B cell (primary cell): ENCODE measurements around the gene KIF3C. TPM values are rescaled to one million over a fixed set of nuclear protein-coding genes. Genes with fewer than 3 reads are reported as not detected.
A peak's percentile ranks its signal among the peaks of the same experiment; 100 is the strongest.

Experiments used
- ATAC-seq: fragments of 200-7000 bp; cut with Tn5 transposase; one replicate; pipeline ENCODE4 v1.10.0; 2021; ENCODE audit warnings: low read depth, mild to moderate bottlenecking, moderate number of reproducible peaks, moderate library complexity
- CTCF ChIA-PET: fragments of 350-600 bp; sonication (Branson Sonifier 250); formaldehyde crosslinking; loops from one replicate; lab custom pipeline; 2021; ENCODE audit warnings: antibody characterized with exemption, inconsistent platforms; lab: Charles Lee
- POLR2A ChIA-PET: fragments of 350-600 bp; sonication (Branson Sonifier 250); formaldehyde crosslinking; loops from one replicate; lab custom pipeline; 2021; ENCODE audit warnings: antibody characterized with exemption; lab: Charles Lee
- DNase-seq: peaks from one replicate; pipeline ENCODE4 v3.0.0; 2013
- H2AFZ ChIP-seq: 2 replicates; pipeline ENCODE4 v1.6.1; 2012; ENCODE audit warnings: mild to moderate bottlenecking, low read depth, low read length; ENCODE audit not compliant: insufficient read depth, poor library complexity, severe bottlenecking
- H3K27ac ChIP-seq, 2 donors: 1 replicate in 1 of 2; 2 replicates in 1 of 2; pipeline ENCODE4 v1.5.1; 2012 to 2013; ENCODE audit warnings: low read length in 2 of 2, mild to moderate bottlenecking in 2 of 2, moderate library complexity in 1 of 2
- H3K27me3 ChIP-seq, 4 experiments: fragments of 200-600 bp in 1 of 4; sonication (generic) in 1 of 4; replicated peaks in 1 of 4; 1 replicate in 2 of 4; 2 replicates in 2 of 4; pipeline versions ENCODE4 v1.6.1 to v1.7.0; 2013 to 2016; ENCODE audit warnings: low read length in 3 of 4, mild to moderate bottlenecking in 2 of 4, mixed read lengths in 1 of 4, moderate library complexity in 1 of 4; ENCODE audit not compliant: insufficient read depth in 4 of 4, control insufficient read depth in 3 of 4; ENCODE audit errors: control extremely low read depth in 1 of 4
- H3K36me3 ChIP-seq, 2 experiments: replicated peaks in 1 of 2; 1 replicate in 1 of 2; 2 replicates in 1 of 2; pipeline versions ENCODE4 v1.6.1 to v1.7.1; 2013; ENCODE audit warnings: low read length in 1 of 2; ENCODE audit not compliant: insufficient read depth in 2 of 2, control insufficient read depth in 1 of 2; ENCODE audit errors: control extremely low read depth in 1 of 2, extremely low read depth in 1 of 2
- H3K4me1 ChIP-seq, 2 donors: fragments of 200-600 bp in 1 of 2; sonication (generic) in 1 of 2; 1 replicate in 1 of 2; 2 replicates in 1 of 2; pipeline versions ENCODE4 v1.5.1 to v1.6.1; 2013 to 2017; ENCODE audit warnings: low read length in 2 of 2; ENCODE audit not compliant: control insufficient read depth in 2 of 2, insufficient read depth in 2 of 2
- H3K4me2 ChIP-seq: replicated peaks from 2 replicates; pipeline ENCODE3; 2012; ENCODE audit warnings: mild to moderate bottlenecking, low read depth, low read length; ENCODE audit not compliant: poor library complexity, severe bottlenecking
- H3K4me3 ChIP-seq, 5 experiments: fragments of 200-600 bp in 1 of 5; sonication (generic) in 1 of 5; 1 replicate in 3 of 5; 2 replicates in 2 of 5; pipeline versions ENCODE4 v1.5.1 to v1.7.0; 2011 to 2016; ENCODE audit warnings: low read length in 4 of 5, mild to moderate bottlenecking in 4 of 5, low read depth in 2 of 5, control low read depth in 1 of 5, moderate library complexity in 1 of 5; ENCODE audit not compliant: insufficient read depth in 1 of 5; ENCODE audit errors: control extremely low read depth in 1 of 5, extremely low read depth in 1 of 5
- H3K79me2 ChIP-seq: fragments of 200-600 bp; sonication (generic); one replicate; pipeline ENCODE4 v1.6.0; 2016; ENCODE audit warnings: low read length; ENCODE audit not compliant: control insufficient read depth, insufficient read depth
- H3K9ac ChIP-seq: fragments of 200-600 bp; sonication (generic); 2 replicates; pipeline ENCODE4 v1.6.1; 2017; ENCODE audit warnings: mild to moderate bottlenecking, low read length, moderate library complexity
- H3K9me3 ChIP-seq, 3 donors: one replicate each; pipeline versions ENCODE4 v1.6.1 to v1.7.1; 2013; ENCODE audit warnings: low read length in 2 of 3; ENCODE audit not compliant: control insufficient read depth in 2 of 3, insufficient read depth in 1 of 3; ENCODE audit errors: control extremely low read depth in 1 of 3
- H4K20me1 ChIP-seq: 2 replicates; pipeline ENCODE4 v1.6.0; 2012; ENCODE audit warnings: mild to moderate bottlenecking, low read length; ENCODE audit not compliant: insufficient read depth, control insufficient read depth, poor library complexity, severe bottlenecking
- H3K27ac Mint-ChIP-seq: one replicate; pipeline ENCODE4 v1.8.0; 2021; ENCODE audit warnings: mixed read lengths
- H3K27me3 Mint-ChIP-seq: one replicate; pipeline ENCODE4 v1.8.0; 2021; ENCODE audit warnings: mixed read lengths
- H3K4me1 Mint-ChIP-seq: one replicate; pipeline ENCODE4 v1.8.0; 2021; ENCODE audit warnings: mixed read lengths
- H3K4me3 Mint-ChIP-seq: one replicate; pipeline ENCODE4 v1.8.0; 2021; ENCODE audit warnings: mixed read lengths
- H3K9me3 Mint-ChIP-seq: one replicate; pipeline ENCODE4 v1.8.0; 2022; ENCODE audit warnings: mixed read lengths; ENCODE audit not compliant: insufficient read depth
- CTCF ChIP-seq: fragments of 200-600 bp; IDR thresholded peaks from one replicate; pipeline ENCODE4 v1.8.0; 2022; ENCODE audit warnings: antibody characterized with exemption, mild to moderate bottlenecking
- EZH2 ChIP-seq: IDR thresholded peaks from 2 replicates; pipeline ENCODE4 v1.6.1; 2012; ENCODE audit warnings: borderline replicate concordance, low read depth, mild to moderate bottlenecking, moderate library complexity, low read length; ENCODE audit not compliant: insufficient read depth, poor library complexity, severe bottlenecking
- WGBS: methylation state at CpG from one replicate; pipeline ENCODE4 v1.1.5; 2013; ENCODE audit warnings: missing lambda C conversion rate; ENCODE audit not compliant: insufficient coverage; 5-methylcytosine and 5-hydroxymethylcytosine counted together
- intact Hi-C: fragments of 100-400 bp; cut with micrococcal nuclease; formaldehyde crosslinking; loops from one replicate; pipeline ENCODE4 v1.10.0; 2022
- polyA plus RNA-seq: library from polyadenylated mRNA; depleted of rRNA; stranded (reverse); fragments of >200 nt; gene quantifications from 2 replicates; pipeline ENCODE4 v1.2.3, GENCODE V29; 2012
- total RNA-seq, 2 donors: library from RNA; stranded (reverse); fragments of 120-200 nt in 1 of 2; gene quantifications; 1 replicate in 1 of 2; 2 replicates in 1 of 2; pipeline versions ENCODE4 v1.2.3 to v1.2.4, GENCODE V29; 2013 to 2022

The KIF3C gene
- total and polyA plus RNA-seq, 2 donors (not counting 1 experiment from before 2014, with no cell fraction given), result 0.84 to 4.0 TPM

DNA sequence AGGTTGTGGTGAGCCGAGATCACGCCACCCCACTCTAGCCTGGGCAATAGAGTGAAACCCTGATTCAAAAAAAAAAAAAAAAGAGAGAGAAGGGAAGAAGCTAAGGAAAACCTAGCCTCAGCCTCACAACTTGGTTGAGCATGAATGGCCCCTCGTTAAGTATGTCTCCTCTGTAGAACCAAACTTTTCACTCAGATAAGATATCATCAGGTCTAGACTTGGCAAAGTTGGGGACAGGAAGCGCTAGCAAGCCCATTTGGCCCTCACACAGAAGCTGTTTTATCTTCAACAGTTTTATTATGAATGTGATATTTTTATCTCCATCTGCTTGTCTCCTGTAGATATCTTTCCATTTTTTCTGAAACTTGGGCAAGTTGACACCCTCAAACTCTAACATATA, 100.5 kb downstream of the KIF3C start:
- TF ChIP-seq EZH2 (no peak), CTCF (no peak)
- no peak overlapping the region for H2AFZ ChIP-seq
- CTCF ChIA-PET, result interaction anchor here (0.6 kb wide), 1 partner anchor 34 kb away, joined by 5 read pairs; no protein-coding TSS in a partner anchor
- POLR2A ChIA-PET, result interaction anchor here (0.6 kb wide), 1 partner anchor 167 kb away, joined by 3 read pairs; no protein-coding TSS in a partner anchor
- no peak for DNase-seq
- no peaks in the 10 kb centered on the region for H3K9me3 ChIP-seq
- peaks cover 23% of the 10 kb centered on the region for H3K27me3 Mint-ChIP-seq
- no CpG with 5 or more reads among the region's 4 CpGs for WGBS
- peaks cover 0 to 15% (median 4%) of the 10 kb centered on the region in 4 experiments for H3K27me3 ChIP-seq
- peaks cover 9% of the 10 kb centered on the region for H3K79me2 ChIP-seq
- H3K9ac ChIP-seq, result no peak overlapping the region
- no peak overlapping the region for H3K4me3 ChIP-seq
- H4K20me1 ChIP-seq, result no peaks in the 10 kb centered on the region
- H3K27ac Mint-ChIP-seq, result no peak overlapping the region
- H3K27ac ChIP-seq, result no peak overlapping the region
- peaks cover 15% of the 10 kb centered on the region for H3K4me1 Mint-ChIP-seq
- H3K4me1 ChIP-seq, result peaks cover 10 to 13% of the 10 kb centered on the region in 2 donors
- H3K4me3 Mint-ChIP-seq, result no peak overlapping the region
- intact Hi-C loops, result no loop called here
- ATAC-seq, result no peak
- H3K36me3 ChIP-seq, result no peaks in the 10 kb centered on the region
- H3K4me2 ChIP-seq, result no peak overlapping the region
- no peaks in the 10 kb centered on the region for H3K9me3 Mint-ChIP-seq

DNA sequence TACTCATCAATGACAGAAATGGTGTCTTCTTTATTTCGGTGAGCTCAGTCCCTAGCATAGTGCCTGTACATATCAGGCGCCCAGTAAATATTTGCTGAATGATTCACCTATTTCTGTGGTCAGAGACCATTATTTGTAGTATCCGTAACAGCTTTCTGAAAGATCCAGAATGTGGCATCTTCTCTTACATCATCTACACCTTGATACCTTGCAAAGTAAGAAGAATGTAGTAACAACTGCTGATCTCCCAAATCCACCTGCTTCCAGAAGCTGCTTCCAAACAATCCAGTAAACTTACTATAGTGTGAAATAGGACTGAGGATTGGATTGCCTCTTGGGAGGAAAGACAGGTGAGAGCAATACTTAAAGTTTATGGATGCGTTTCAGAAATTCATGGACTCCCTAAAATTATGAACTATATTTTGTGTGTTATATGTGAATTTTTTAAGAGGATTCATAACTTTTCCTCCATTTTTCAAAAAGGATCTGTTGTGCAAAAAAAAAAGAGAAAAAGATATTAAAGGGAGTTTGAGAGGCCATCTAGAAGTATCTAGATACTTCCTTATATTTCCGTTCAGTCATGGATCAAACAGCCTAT, 103.1 kb downstream of the KIF3C start:
- peak overlapping the region in 4 of 5 experiments; percentile 52 to 97 (median 80) for H3K4me3 ChIP-seq

More for the DNA sequence above, 103.1 kb downstream of the KIF3C start:
- intact Hi-C loops, result loop anchor here (2.0 to 5.0 kb wide), 4 partner anchors 908 to 1938 kb away; partner anchors contain the start of genes CENPA, KHK, UBXN2A and WDCP
- no CpG with 5 or more reads among the region's 5 CpGs for WGBS
- ChIA-PET POLR2A (interaction anchor here (0.6 to 1.3 kb wide), 2 partner anchors 466 to 1091 kb away, joined by 3 read pairs; no protein-coding TSS in a partner anchor), CTCF (interaction anchor here (1.0 to 1.8 kb wide), 4 partner anchors 8 to 154 kb away, joined by 4 to 16 read pairs (median 5); partner anchors contain the start of gene RAB10)
- H3K27me3 ChIP-seq, result peaks cover 0 to 11% (median 4%) of the 10 kb centered on the region in 4 experiments
- no peak for TF ChIP-seq EZH2
- no peak for TF ChIP-seq CTCF
- H3K27ac Mint-ChIP-seq, result peak overlapping the region; percentile 99
- peak overlapping the region; percentile 82 for H3K4me2 ChIP-seq
- H3K79me2 ChIP-seq, result peaks cover 35% of the 10 kb centered on the region
- ATAC-seq (no peak), DNase-seq (no peak)
- peak overlapping the region; percentile 91 for H2AFZ ChIP-seq
- H3K27me3 Mint-ChIP-seq, result peaks cover 11% of the 10 kb centered on the region
- peak overlapping the region; percentile 66 for H3K9ac ChIP-seq
- H3K9me3 Mint-ChIP-seq, result no peaks in the 10 kb centered on the region
- H3K36me3 ChIP-seq, result peaks cover 0 to 4% of the 10 kb centered on the region in 2 experiments
- peaks cover 10% of the 10 kb centered on the region for H4K20me1 ChIP-seq
- H3K4me1 ChIP-seq, result peaks cover 13 to 14% of the 10 kb centered on the region in 2 donors
- peak overlapping the region; percentile 98 for H3K4me3 Mint-ChIP-seq
- H3K27ac ChIP-seq, result peak overlapping the region; percentile 83 to 91
- H3K9me3 ChIP-seq, result no peaks in the 10 kb centered on the region
- H3K4me1 Mint-ChIP-seq, result peaks cover 31% of the 10 kb centered on the region
